Hematopoietic multipotent progenitor cell (in vitro differentiated cells): ENCODE data around the gene STARD9. TPM values are rescaled to one million over a fixed set of nuclear protein-coding genes. Genes with fewer than 3 reads are reported as not detected.
"Not testable (repeated sequence)": the region's sequence is repeated elsewhere in the genome, so short reads cannot be mapped to it uniquely, and the experiment has no call there.

Source experiments
- DNase-seq, 3 donors: peaks; one replicate each; pipeline ENCODE4 v3.0.0-alpha.2; 2011 to 2015; ENCODE audit warnings: low read depth in 2 of 3, low spot score in 2 of 3
- total RNA-seq: library from RNA; depleted of rRNA; stranded (reverse); fragments of >200 nt; gene quantifications from one replicate; pipeline ENCODE4 v1.2.3, GENCODE V29; 2012

The STARD9 gene
- total RNA-seq, 1 donor: 35.5 TPM

DNA sequence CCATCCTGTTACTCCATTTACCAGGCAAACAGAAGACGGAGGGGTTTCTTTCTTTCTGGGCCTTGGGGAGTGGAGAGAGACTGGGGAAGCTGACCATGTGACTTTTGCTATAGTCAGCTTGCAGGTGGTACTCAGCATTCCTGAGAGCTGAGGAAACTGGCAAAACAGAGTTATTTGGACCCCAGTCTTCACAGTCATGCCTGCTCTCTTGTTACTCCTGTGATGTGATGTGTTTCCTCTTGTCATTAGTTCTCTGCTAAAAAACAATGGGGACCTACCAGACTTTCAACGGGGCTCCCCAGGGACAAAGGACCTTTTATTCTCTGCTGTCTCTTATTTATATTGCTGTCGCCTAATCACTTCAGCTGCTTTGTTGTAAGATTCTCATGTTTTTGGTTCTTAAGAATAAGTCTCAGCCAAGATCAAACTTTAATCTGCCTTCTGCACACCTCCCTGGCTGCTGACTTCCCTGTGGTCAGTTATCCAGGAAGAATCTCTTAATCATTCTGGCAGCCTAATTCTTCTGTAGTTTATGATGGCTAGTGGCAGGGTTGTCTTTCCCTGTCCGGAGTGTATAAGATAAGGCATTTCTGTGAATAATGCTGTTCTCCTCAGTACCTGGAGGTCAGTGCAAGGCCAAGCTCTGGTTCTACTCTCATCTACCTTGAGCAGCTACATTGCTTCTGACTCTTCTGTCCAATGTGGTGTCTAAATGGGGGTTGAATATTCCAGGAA lies 8.8 kb downstream of the STARD9 start:
- DNase-seq: no peak

DNA sequence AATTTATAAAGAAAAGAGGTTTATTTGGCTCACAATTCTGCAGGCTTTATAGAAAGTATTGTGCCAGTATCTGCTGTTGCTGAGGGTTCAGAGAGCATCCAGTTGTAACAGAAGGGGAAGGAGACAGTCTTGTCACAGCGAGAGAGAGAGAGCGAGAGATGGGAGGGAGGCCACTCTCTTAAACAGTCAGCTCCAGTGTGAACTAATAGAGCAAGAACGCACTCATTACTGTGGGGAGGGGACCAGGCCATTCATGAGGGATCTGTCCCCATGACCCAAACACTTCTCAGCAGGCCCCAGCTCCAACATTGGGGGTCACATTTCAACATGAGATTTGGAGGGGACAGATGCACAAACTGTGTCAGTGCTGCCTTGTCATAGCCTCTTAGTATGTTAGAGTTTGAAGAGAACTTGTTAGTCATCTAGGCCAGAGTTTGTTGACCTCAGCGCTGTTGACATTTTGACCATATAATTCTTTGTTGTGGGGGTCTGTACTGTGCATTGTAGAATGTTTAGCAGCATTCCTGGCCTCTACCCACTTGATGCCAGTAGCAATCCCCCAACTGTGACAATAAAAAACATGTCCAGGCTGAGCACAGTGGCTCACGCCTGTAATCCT lies 15.3 kb downstream of the STARD9 start:
- no peak for DNase-seq

DNA sequence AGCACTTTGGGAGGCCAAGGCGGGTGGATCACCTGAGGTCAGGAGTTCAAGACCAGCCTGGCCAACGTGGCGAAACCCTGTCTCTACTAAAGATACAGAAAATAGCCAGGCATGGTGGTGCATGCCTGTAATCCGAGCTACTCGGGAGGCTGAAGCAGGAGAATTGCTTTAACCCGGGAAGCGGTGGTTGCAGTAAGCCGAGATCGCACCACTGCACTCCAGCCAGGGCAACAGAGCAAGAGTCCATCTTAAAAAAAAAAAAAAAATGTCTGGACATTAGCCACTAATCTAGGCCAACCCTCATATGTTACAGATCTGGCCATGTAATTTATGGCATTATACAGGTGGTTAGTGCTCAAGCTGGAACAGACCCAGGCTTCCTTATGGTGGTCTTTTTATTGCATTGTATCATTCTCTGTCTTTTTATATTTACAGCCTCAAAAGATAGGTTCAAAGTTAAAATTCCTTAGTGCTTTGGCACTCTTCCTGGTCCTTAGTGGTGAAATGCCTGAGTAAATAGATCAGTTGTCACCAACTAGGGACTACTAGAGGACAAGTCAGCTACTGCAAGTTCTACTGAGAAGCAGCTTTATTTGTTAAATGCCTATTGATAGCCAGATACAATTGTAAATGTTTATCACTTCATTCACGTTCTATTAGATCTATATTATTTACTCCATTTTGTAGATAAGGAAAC lies 16.0 kb downstream of the STARD9 start:
- peak in 1 of 3 donors; percentile 36 for DNase-seq

DNA sequence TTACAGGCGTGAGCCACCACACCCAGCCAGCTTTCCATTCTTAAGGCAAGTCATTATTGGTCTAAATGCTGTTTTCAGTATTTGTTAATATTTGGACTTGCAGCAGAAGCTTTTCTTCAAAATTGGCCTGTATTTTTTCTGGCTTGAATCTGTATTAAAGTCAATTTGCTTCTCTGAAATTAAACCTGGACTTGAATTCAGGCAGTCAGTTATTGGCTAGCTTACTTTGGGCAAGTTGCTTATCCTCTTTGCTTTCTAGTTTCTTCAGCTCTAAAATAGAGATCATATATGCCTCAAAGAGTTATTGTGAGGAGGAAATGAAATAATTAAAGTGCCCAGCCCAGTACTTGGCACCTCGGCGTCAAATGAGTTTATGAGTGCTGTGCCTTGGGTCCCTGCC lies 17.3 kb downstream of the STARD9 start:
- DNase-seq: no peak

DNA sequence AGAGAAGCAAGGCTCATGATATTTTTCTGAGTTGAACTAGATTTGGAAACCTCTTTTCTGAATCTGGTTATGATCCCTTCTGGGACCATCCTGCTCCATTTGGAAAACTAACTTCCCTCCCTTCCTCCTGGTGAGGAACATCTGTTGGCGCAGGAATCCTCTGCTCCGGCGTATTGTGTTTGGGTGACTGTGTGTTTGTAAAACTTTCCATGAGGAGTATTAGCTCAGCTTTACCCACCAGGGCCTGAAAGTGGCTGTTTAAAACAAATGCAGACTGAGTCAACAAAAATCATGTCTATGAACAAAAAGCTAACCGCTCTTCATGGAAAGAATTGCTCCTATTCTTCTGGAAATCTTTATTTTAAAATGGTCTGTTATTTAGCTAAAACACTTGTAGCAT lies 17.7 kb downstream of the STARD9 start:
- DNase-seq: no peak

DNA sequence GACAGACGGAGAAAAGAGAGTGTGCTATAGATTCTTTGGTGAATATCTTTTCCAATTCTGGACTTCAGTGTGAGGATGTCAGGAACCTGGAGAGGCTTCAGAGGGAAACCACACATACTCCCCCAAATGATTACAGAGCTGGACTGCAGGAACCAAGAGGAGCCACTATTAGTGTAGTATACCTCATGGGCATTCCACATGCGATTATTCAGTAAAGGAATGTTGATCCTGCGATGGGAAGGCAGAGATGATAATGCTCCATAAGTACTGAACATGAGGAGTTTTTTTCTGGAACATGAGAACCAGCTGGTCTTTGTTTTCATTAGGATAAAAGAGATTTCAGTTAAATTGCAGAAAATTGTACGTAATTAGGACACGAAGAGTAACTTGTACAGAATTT lies 18.7 kb downstream of the STARD9 start:
- DNase-seq: no peak

DNA sequence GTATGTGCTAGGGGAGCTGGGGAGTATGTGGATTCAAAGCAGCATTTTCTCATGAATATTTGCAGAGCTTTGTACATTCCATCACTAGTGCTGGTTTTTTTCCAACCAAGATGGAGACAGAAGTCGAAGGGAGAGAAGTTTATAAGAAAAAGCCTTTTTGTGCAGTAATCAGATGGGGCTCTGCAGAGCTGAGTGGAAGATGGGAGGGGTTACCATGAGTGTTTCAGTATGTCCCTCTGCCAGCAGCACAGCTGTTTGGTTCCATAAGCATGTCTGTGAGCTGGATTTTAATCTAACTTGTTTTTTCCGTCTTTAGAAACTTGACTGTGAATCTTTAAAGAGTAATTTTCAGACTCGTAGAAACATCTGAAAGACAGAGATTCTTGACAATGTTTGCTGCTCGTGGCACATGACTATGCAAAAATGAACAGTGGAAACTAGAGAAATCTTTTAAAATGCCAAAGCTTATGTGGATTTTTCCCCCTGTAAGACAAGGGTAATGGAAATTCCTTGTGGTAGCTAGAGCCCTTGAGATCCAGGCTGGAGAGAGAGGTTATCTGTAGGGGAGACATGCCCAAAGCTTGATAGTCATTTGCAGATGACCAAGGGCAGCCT lies 20.3 kb downstream of the STARD9 start:
- peak in 1 of 3 donors; percentile 27 for DNase-seq

DNA sequence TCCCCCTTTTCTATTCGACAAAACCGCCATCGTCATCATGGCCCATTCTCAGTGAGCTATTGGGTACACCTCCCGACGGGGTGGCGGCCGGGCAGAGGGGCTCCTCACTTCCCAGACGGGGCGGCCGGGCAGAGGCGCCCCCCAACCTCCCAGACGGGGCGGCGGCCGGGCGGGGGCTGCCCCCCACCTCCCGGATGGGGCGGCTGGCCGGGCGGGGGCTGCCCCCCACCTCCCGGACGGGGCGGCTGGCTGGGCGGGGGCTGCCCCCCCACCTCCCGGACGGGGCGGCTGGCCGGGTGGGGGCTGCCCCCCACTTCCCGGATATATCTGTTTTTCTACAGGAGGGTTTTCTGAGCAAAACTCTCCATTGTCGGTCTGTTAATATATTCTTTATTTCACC lies 25.9 kb downstream of the STARD9 start:
- DNase-seq: not testable (repeated sequence)

DNA sequence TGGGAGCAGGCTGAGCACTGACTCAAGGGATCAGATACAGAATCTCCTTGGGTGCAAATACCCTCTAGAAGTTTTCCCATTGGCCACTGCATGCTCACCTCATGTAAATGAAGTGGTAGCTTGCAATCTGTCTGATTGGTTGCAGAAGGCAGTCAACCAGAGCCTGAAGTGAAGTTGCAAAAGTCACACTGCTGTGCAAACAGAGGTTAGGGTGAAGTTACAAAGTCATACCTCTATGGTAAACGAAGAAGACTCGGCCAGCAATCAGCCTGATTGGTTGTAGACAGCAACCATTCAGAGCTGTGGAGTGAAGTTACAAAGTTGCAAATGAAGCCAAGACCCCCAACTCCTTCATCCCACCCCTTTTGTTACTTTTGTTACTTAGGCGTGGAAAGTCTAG lies 27.1 kb downstream of the STARD9 start:
- no peak for DNase-seq

DNA sequence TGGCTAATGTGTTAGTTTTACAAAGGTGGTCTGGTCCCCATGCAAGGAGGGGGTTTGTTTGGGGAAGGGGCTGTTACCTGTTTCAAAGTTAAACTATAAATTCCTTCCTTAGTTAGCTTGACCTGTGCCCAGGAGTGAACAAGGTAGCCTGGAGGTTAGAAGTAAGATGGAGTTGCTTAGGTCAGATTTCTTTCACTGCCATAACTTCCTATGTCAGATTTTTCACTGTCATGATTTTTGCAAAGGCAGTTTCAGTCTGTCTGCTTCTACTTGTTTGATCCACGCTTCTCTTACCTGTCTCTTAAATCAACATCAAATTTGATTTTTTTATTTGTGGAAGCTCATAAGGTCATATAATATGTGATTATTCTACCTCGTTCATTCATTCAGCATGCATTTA lies 28.6 kb downstream of the STARD9 start:
- DNase-seq: no peak

DNA sequence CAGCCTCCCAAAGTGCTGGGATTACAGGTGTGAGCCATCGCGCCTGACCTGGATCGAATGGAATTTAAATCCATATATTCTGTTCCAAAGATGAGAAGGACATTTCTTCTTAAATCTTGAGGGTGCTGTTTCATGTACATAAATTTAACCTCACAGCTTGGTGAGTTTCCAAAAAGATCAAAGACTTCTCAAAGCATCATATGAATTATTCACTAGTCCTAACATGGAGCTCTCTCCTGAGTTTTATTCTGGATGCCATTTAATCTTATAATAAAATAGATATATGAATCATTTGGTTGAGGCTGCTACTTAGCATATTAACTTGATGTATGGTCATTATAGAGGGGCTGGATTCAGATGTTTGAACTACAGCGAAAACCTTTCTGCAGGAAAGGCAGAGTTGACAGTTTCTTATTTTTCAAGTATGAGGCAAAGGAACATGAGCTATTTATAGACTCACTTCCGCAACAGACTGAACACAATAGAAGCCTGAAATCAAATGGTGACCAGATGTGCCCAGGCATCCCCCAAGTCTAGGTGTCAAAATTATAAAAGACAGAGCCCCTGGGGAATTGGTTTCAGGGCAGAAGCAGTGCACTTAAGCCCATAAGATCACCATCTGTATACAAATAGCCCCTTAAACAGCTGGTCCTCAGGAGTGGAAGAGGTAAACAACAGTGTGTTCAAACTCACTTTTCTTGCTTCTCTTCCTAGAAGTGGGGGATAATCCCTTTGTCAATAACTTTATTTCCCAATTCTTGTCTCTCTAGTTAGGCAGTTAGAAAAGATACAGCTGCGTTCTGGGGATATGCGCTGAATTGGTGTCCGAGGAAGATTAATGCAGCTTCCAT lies 29.7 kb downstream of the STARD9 start:
- DNase-seq: peak in 2 of 3 donors; percentile 53 to 82

DNA sequence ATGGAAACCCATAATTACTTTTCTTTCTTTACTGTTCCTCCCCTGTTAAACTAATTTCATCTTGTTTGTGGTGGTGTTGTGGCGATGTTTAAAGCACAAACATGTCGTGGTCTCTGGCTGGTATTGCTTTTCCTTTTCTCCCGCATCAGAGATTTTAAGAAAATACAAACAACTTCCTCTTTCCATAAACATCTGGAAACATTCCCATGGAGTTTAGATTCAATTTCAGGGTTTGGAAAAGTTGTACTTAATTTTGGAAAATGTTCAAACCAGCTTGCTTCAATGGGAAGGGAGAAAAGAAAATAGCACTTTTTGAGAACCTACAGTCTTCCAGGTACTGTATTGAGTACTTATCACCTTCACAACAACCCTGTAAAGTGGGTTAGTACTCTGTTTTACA lies 30.4 kb downstream of the STARD9 start:
- DNase-seq: no peak

DNA sequence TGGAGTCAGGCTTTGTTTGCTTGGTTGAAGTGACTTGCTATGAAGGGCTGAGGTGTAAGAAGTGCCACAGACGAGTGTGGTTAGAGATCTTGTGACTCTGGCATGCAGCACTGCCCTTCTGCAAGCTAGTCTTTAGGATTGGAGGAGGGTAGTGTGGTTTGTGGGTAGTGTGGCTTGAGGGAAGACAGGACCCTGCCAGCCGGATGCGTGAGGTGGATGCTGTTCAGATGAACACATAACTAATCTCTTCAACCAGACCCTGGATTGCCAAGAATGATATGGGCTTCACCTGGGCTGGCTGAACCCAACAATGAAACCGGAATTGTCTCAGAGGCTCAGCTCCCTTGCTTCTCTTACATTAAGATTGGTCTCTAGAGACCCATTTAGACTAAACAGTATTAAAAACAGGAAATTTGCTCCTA lies 32.7 kb downstream of the STARD9 start:
- DNase-seq: peak in 2 of 3 donors; percentile 97 to 99

DNA sequence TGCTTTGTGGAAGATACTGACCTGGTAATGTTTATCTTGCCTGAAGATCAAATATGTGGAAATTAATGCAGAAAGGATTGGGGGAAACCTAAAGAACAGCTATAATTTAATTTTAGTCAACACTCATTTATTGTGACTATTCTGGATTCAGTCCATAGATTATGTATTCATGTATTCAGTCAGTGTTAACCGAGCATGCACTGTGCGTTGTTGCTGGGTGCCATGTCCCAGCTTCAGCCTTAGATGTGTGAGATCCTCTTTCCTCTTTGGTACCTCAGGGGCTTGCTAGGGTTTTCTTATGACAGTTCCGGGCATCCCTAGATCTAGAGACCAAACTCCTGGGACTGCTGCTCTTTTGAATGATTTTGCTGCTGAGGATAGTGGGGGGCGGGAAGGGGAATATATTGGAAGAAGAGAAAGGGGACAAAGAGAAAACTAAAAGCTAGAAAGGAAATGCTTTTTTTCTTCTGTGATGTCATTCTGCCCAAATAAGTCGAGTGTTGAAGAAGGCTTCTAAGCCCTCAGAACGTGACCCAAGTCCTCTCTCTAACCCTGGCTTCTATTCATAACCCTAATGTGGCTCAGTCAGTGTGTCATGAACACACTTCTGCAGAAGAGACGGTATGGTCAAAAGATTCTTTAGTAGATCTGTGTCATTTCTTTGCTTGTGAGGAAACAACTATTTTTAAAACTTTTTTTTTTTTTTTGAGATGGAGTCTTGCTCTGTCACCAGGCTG lies 33.5 kb downstream of the STARD9 start:
- peak in 1 of 3 donors; percentile 22 for DNase-seq

DNA sequence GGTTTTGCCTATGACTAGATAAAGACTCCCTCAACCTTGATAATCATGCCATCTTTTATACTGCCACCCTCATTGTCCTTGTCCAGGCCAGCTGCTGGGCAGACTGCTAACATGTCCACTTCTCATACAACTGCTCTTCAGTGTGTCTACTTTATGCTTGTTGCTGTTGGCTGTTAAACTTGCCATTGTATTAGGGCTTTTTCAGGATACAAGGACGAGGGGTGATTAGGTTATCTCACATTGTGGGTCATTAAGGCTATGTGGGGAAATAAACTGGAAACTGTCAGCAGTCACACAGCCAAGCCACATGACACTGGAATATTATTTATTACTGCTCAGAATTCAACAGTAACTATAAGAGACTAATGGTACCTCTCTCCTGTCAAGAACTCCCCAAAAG lies 36.1 kb downstream of the STARD9 start:
- no peak for DNase-seq

DNA sequence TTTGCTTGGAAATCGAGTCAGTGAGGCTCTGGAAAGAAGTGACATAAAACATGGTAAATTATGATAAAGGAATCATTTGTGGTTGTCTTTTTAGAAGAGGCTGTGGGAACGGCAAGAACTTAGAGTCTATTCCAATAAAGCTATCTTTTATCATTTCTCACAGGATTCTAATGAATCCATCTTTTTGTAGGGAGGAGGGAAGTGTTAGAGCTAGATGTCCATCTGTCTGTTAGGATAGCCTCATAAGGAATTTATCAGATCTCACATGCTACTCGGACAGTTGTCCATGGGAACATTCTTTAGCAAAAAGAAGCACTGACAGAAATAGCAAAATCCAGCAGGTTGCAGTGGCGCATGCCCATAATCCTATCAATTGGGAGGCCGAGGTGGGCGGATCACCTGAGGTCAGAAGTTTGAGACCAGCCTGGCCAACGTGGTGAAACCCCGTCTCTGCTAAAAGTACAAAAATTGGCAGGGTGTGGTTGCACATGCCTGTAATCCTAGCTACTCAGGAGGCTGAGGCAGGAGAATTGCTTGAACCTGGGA lies 37.0 kb downstream of the STARD9 start:
- no peak for DNase-seq

DNA sequence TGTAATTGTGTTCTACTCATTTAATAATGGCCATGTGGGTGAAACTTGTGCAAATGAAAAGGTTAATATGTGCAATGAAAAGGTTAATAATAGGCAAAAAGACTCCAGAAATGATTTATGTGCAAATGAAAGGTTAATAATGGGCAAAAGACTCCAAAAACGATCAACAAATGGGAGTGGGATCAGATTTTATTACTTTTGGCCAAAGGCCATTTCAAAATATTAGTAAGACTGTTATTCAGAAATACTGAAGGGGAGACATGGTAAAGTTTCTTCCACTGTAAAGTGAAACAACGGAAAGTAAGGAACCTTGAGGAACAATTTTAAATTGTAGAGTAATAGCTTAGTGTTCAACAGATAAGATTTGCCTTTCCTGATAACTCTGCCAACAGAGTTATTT lies 40.7 kb downstream of the STARD9 start:
- no peak for DNase-seq

DNA sequence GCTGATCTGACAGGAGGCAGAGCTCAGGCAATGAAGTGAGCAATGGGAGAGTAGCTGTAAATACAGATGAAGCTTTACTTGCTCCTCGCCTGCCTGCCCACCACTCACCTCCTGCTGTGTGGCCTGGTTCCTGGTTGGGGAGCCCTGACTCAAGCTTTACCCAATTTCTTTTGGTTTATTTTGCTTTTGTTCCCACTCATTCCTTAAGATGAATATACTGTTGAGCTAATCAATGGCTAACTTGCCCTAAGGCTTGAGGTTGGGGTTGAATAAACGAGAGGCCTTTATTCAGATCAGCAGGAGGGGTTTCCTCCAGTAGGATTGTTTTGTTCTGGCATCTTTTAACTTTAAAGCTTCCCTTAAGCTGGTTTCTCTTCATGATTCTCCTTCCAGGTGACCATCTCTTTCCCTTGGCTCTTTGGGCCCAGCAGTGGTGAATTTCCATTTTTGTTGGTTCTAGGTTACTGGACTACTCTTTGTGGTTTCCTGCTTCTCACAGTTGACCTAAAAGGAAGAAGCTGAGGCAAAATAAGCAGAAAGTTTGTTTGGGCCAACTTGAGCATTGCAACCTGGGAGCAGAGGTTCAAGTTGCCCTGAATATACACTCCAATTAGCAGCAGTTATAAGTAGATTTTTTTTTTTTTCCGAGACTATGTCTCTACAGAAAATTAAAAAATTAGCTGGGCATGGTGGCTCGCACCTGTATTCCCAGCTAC lies 44.4 kb downstream of the STARD9 start:
- no peak for DNase-seq

DNA sequence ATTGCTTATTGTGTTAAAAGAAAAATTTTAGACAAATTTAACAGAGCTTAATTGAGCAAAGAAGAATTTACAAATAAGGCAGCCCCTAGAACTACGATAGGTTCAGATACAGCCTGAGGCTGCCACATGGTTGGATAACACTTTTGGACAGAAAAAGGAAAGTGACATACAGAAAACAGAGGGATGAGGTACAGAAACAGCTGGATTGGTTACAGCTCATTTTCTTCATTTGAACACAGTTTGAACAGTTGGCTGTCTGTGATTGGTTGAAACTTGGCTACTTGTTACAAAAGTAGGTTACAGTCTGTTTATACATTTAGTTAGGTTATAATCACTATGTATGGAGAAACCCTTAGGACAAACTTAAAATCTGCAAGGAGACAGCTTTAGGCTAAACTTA lies 46.0 kb downstream of the STARD9 start:
- DNase-seq: no peak
